ENCODE data around the gene FAM171A2.

Gene FAM171A2

DNA sequence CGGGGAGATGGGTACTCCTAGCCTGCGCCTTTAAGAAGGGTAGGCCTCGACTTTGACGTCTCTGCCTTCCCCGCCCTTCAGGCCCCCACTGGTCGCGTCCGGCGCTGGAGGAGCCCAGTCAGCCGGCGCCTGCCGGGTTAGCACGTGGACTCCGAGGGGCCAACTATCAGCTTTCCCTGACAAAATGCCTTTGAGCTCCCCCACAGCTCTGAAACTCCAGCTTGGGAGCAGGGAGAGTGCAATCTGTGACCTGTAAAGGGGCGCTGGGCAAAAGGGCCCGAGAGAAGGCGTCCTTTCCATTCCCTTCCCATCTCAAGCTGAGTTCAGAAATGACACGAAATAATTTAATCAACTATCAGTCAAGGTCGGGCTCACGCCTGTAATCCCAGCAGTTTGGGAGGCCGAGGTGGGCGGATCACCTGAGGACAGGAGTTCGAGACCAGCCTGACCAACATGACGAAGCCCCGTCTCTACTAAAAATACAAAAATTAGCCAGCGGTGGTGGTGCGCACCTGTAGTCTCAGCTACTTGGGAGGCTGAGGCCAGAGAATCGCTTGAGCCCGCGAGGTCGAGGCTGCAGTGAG is 36.7 kb downstream of the FAM171A2 start:
- TF ChIP-seq, protein P1, sequence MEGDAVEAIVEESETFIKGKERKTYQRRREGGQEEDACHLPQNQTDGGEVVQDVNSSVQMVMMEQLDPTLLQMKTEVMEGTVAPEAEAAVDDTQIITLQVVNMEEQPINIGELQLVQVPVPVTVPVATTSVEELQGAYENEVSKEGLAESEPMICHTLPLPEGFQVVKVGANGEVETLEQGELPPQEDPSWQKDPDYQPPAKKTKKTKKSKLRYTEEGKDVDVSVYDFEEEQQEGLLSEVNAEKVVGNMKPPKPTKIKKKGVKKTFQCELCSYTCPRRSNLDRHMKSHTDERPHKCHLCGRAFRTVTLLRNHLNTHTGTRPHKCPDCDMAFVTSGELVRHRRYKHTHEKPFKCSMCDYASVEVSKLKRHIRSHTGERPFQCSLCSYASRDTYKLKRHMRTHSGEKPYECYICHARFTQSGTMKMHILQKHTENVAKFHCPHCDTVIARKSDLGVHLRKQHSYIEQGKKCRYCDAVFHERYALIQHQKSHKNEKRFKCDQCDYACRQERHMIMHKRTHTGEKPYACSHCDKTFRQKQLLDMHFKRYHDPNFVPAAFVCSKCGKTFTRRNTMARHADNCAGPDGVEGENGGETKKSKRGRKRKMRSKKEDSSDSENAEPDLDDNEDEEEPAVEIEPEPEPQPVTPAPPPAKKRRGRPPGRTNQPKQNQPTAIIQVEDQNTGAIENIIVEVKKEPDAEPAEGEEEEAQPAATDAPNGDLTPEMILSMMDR (IDR thresholded peaks at IDR 0.05; ENCODE audit: low read depth, low read length) = no peak
- in situ Hi-C loops (cut with HindIII; ENCODE audit: low sequenced_read_pairs) = no loop called here
- DNase-seq (ENCODE audit: low read depth, low spot score) = peak; percentile 98
- no peak overlapping the region for H3K4me3 ChIP-seq (ENCODE audit: low read depth, low read length)

DNA sequence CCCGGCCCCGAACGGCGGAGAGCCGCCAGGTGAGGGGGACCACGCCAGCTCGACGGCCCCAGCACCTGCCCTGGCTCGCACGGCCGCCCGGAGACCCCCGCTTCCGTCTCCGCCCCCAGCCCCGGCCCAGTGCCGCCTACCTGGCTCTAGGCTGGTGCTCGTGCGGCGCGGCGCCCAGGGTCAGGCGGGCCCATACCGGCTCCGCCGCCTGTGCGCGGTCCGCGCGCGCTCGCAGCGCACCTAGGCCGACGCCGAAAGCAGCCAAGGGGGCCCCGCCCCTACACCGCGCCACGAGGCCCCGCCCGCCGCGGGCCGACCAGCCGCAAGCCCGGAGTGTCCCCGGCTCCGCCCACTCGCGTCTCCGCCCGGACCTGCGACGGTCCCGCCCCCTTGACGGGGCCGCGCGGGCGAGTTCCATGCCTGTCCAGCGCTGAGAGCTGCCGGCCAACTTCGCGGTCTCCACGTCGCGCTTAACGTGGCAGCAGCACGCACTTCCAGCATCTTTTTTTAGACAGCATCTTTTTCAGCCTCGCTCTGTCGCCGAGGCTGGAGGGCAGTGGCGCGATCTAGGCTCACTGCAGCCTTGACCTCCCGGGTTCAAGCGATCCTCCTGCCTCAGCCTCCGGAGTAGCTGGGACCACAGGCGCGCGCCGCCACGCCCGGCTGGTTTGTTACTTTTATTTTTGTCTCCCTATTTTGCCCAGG is 38.9 kb downstream of the FAM171A2 start, which contains the start of gene SLC25A39:
TSS of gene SLC25A39 (minus strand) at position 253 of the 705 bp plus-strand sequence. CDS start 1,261 bp downstream, outside the sequence.
- peak; percentile 93 for DNase-seq (ENCODE audit: low read depth, low spot score)
- H3K4me3 ChIP-seq (ENCODE audit: low read depth, low read length) = peak within 1 kb of the TSS; percentile 69
- TF ChIP-seq, protein P1 (IDR thresholded peaks at IDR 0.05; ENCODE audit: low read depth, low read length) = no peak
- in situ Hi-C loops (cut with HindIII; ENCODE audit: low sequenced_read_pairs) = no loop called here

DNA sequence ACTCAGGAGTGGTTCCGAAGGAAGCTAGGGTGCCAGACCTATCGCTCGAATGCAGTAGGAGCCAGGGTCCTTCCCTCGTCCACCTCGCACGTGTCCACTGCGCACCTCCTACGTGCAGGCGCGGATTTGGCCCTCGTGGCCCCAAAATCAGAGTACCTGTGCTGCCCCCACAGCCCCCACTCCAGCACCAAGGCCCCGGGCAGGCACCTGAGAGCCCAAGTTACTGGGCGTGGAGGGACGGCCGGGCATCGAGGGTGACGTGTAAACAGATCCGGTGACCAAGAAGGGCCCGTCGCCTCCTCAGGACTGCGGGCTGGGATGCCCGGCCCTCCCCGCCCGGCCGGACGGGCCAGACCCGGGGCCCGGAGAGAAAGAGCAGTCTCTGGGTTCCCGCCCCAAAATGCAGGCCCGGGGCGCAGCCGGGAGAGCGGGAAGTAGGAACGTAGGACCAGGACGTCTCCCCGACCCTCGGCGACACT is 39.5 kb downstream of the FAM171A2 start:
- TF ChIP-seq, protein P1 (IDR thresholded peaks at IDR 0.05; ENCODE audit: low read depth, low read length) = no peak
- in situ Hi-C loops (cut with HindIII; ENCODE audit: low sequenced_read_pairs) = no loop called here
- peak overlapping the region; percentile 69 for H3K4me3 ChIP-seq (ENCODE audit: low read depth, low read length)
- no peak for DNase-seq (ENCODE audit: low read depth, low spot score)

DNA sequence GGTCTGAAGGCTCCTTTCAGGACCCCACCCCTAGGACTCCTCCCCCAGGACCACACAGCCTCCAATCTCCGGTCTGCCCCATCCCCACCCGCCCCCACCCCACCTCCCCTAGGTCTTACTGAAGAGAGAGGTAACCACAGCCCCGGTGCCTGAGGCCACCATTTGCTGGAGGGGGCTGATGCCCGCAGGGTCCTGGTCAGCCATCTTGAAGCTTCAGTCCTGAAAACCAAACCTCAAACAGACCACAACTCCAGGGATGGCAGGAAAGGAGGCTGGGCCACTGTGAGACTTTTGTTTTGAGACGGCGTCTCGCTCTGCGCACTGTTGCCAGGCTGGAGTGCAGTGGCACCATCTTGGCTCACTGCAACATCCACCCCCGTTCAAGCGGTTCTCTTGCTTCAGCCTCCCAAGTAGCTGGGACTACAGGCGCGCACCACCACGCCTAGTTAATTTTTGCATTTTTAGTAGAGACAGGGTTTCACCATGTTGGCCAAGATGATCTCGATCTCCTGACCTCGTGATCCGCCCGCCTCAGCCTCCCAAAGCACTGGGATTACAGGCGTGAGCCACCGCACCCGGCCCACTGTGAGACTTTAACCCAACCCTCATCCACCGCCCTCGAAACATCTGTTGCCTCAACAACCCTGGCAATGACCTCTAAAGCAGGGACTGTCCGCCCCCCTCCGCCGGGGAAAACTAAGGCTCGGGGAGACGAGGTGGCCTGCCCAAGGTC is 40.1 kb downstream of the FAM171A2 start:
- peak overlapping the region; percentile 69 for H3K4me3 ChIP-seq (ENCODE audit: low read depth, low read length)
- no peak for DNase-seq (ENCODE audit: low read depth, low spot score)
- in situ Hi-C loops (cut with HindIII; ENCODE audit: low sequenced_read_pairs) = no loop called here
- TF ChIP-seq, protein P1 (IDR thresholded peaks at IDR 0.05; ENCODE audit: low read depth, low read length) = no peak

GRCh38 chr17:44322236-44322895 is 41.3 kb downstream of the FAM171A2 start:
- in situ Hi-C loops (cut with HindIII; ENCODE audit: low sequenced_read_pairs) = no loop called here
- no peak for DNase-seq (ENCODE audit: low read depth, low spot score)

More at GRCh38 chr17:44322236-44322895, 41.3 kb downstream of the FAM171A2 start:
- TF ChIP-seq, protein P1 (IDR thresholded peaks at IDR 0.05; ENCODE audit: low read depth, low read length) = no peak
- H3K4me3 ChIP-seq (ENCODE audit: low read depth, low read length) = no peak overlapping the region

All from astrocyte of the spinal cord (primary cell).